HG02981 (cell line): ENCODE data around the gene DIPK1B.
"Not testable (repeated sequence)": the region's sequence is repeated elsewhere in the genome, so short reads cannot be mapped to it uniquely, and the experiment has no call there.

Source experiments
- ATAC-seq: cut with Tn5 transposase; IDR thresholded peaks from one replicate; pipeline ENCODE4 v1.9.1; 2021; ENCODE audit warnings: mild to moderate bottlenecking, moderate library complexity; ENCODE audit not compliant: unreplicated experiment

The DIPK1B gene

DNA sequence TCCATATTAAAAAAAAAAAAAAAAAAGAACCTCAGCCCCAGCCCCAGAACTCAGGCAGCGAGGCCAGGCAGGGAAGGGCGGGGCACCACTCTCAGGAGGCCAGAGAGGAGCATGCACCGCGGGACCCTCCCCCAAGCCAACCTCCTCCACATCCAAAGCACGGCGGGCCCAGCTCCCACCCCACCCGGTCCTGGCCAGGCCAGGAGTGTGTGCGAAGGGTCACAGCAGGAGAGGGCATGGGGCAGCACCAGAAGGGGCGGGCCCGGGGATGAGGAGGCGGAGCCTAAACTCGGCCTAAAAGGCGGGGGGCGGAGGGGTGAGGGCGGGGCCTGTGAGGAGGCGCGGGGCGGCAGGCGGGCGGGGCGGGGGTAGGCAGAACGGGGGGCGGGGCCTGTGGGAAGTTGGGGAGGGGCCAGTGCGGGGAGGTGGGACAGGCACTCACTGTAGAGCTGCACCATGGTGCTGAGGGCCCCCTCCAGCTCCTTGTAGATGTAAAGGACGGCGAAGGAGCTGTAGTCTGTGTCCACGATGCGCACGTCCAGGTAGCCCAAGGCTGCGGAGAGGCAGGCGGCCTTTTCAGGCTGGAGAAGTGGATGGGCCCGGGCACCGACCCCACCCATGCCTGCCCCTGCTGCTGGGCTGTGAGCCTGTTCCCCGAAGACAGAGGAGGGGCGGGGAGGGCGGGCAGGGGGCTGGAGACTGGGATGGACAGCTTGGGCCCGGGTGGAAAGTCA is 50.7 kb downstream of the DIPK1B start:
- ATAC-seq, result no peak

DNA sequence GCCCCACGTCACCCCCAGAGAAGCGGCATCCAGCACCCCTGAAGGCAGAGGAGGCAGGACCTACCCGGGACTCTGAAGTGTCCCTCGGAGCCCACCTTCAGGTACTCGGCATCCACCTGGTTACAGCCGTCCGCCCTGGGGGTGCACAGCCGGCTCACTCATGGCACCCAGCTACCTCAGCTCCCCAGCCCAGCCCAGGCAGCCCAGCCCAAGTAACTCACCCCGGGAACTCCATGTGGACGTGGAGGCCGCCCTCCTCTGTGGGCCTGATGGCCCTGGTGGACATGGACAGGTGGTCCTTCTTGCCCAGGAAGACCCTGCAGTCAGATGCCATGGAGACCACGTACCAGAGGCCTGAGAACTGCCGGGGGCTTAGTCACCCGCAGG is 51.3 kb downstream of the DIPK1B start:
- ATAC-seq, result no peak

DNA sequence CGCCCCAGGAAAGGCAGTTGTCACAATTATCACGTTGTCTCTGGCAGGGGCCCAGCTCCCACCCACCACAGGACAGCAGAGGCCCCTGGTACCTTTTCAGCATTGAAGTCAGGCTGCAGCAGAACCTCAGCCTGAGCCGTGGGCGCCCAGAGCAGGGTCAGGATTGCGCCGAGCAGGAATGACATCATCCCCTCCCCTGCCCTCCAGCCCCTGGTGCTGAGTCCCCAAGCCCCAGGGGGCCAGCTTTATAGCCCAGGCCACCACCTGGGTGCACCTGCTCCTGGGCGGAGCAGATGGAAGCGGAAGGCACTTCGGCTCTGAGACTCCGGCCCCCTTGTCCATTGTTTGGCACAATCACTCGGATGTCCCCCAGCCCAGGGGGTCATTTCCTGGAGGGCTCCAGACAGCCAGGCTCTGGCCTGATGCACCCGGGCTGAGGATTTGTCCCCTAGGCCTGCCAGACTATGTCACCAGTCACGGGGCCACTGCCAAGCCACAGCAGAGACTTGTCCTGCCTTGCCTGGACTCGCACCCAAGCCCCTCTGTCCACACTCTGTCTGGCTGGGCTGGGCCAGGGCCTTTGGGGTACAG is 52.0 kb downstream of the DIPK1B start, which contains the start of gene LCN15:
LCN15 (minus strand) TSS at position 218 of the 591 bp plus-strand sequence; CDS start at position 188, 30 bp downstream.
- no peak for ATAC-seq

DNA sequence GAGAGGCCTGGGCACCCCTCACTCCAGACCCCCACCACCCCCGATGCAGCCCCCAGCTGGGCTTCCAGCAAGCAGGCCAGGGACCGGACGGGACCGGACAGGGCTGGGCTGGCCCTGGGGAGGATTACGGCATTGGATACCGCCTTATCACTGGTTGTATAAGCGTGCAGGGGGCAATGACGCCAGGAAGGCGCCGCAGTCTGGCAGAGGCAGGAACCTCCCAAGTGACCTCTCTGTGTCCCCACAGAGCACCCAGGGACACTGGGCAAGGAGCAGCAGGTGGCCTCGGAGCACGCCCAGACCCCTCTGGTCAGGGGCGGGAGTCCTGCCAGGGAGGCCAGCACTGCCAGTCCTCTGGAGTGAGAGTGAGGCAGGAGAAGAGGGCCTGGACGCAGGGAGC is 52.7 kb downstream of the DIPK1B start:
- no peak for ATAC-seq

DNA sequence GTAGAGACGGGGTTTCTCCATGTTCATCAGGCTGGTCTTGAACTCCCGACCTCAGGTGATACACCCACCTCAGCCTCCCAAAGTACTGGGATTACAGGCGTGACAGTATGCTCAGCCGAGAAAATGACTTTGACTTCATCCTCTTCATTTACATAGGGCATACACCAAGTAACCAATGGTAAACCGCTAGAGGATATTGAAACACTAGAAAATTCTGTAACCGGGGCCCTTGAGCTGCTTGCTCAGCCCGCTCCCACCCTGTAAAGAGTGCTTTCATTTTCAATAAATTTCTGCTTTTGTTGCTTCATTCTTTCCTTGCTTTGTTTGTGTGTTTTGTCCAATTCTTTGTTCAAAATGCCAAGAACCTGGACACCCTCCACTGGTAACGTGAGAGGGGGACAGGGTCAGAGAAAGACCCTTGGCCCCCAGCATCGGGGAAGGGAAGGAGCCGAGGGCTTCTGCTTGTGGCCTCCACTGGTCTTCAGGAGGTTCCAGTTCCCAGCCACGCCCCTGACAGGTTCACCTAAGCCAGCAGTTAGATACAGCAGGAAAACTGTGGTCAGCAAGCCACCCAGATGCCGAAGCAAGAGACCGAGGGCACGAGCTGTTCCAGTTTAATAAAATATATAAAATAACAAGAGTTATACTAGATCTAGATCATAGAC is 53.5 kb downstream of the DIPK1B start:
- ATAC-seq, result peak; percentile 60

DNA sequence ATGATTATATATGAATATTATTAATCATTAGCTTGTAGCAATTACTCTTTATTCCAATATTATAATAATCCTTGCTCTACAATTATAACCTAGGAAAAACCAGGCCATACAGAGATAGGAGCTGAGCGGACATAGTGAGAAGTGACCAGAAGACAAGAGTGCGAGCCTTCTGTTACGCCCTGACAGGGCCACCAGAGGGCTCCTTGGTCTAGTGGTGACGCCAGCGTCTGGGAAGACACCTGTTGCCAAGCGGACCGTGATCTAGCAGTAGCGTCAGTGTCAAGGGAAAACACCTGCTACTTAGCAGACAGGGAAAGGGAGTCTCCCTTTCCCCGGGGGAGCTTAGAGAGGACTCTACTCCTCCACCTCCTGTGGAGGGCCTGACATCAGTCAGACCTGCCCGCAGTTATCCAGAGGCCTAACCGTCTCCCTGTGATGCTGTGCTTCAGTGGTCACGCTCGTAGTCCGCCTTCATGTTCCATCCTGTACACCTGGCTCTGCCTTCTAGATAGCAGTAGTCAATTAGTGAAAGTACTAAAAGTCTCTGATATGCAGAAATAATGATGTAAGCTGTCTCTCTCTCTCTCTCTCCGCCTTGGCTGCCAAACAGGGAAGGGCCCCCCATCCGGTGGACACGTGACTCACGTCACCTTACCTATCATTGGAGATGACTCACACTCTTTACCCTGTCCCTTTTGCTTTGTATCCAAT is 54.2 kb downstream of the DIPK1B start:
- ATAC-seq, result not testable (repeated sequence)

DNA sequence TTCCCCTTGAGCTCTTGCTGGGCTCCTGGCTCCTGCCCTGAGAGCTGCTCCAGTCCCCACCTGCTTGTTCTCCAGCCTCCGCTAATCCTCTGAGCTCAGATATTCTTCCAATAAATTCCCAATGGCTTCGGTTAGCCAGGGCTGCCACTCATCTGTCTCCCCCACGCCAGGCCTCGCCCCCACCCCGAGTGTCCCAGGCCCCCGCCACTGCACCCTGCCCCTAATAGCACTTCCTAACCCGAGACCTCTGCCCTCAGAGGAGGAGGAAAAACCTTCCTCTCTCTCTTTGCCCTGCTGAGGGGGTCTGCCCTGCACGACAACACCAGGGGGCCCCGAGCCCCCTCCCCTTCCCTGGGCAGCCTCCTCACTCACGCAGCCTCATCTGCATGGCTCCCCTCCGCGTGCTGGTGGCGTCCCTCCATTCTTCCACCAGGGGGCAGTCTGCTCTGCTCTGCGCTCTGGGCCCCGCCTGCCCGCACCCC is 57.4 kb downstream of the DIPK1B start:
- ATAC-seq, result no peak

DNA sequence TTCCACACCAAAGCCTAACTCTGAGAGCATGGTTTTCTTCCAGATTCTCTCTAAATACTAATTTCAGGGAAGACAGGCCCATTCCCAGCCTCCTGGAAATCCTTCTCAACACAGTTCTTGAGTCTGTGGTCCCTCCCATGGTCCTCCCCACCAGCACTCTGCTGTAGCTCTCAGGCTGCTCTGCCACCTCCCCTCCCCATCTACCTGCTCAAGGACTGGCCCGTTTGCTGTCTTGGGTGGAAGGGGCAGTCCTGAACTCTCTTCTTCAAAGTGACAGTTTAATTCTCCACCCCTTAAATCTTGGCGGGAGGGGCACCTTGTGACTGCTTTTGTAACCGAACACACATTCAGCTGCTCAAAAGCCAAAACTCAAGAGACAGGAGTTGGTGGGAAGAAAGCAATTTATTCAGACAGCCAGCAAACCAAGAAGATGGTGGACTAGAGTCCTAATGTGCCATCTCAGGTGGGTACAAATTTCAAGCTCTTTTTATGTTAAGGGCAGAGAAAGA is 59.6 kb downstream of the DIPK1B start:
- no peak for ATAC-seq

DNA sequence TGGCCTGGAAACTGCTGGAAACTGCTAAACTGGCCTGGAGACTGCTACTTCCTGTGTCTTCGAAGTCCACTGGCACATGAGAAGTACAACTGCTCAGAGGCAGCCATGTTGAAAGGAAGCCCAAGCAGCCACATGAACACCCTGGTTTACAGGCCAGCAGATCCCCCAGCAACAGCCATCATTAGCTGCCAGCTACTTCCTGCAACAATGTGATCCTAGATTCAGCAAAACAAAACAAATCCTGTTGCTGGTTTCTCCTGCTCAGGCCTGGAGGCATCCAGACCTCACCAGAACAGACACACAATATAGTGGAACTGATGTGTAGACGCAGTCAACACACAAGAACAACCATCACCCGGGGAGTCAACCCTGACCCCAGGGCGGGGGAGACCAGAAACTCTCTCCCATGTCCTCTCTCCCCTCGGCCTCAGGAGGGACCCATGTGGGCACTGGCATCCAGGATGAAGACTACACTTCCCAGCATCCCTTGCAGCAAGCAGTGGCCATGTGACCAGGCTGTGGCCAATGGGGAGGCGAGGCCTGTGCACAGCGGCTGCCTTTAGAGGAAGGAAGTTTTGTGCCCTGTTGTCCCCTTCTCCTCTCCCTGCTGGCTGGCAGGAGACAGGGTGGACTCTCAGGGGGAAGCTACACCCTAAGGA is 61.1 kb downstream of the DIPK1B start:
- no peak for ATAC-seq
